ENCODE results near the gene TBK1. TPM values are rescaled to one million over a fixed set of nuclear protein-coding genes. Genes with fewer than 3 reads are reported as not detected.

Gene TBK1
- total and polyA plus RNA-seq, 4 donors, result 10.9 to 32.8 (median 22.5) TPM

DNA sequence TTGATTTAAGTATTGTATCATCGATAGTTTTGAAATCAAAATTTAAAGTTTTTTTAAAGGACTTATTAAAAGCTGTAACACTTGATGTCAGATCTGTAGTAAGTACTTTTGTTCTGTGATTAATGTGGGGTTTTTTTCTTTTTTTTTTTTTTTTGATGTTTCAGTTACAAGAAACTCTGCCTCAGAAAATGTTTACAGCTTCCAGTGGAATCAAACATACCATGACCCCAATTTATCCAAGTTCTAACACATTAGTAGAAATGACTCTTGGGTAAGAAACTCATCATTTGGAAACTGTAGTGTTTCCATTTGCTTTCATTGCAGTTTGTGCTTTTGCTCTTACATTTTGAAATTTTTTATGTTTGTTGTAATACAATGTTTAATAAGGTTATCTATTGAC is 45.6 kb downstream of the TBK1 start:
- ATAC-seq (ENCODE audit: low FRiP score) (no peak), DNase-seq (no peak)
- Histone ChIP-seq H3K4me1 (ENCODE audit: control insufficient read depth in 1 of 2, insufficient read depth in 2 of 2, low read length in 2 of 2) (no peaks in the 10 kb centered on the region), H3K9me3 (ENCODE audit: control insufficient read depth, low read length) (no peaks in the 10 kb centered on the region), H3K27ac (ENCODE audit: low read depth in 1 of 2, low read length in 2 of 2) (no peak overlapping the region), H3K4me3 (ENCODE audit: low read length in 2 of 2) (no peak overlapping the region), H3K27me3 (ENCODE audit: control insufficient read depth in 1 of 2, insufficient read depth in 2 of 2, low read length in 1 of 2) (no peaks in the 10 kb centered on the region), H3K36me3 (ENCODE audit: control insufficient read depth in 1 of 2, insufficient read depth in 2 of 2, low read length in 1 of 2) (peaks cover 0 to 4% of the 10 kb centered on the region in 2 donors)
- WGBS, 2 donors, result 91 to 95% methylated on average over 1 of the region's 1 CpG
- intact Hi-C loops (cut with DNase I), result no loop called here

DNA sequence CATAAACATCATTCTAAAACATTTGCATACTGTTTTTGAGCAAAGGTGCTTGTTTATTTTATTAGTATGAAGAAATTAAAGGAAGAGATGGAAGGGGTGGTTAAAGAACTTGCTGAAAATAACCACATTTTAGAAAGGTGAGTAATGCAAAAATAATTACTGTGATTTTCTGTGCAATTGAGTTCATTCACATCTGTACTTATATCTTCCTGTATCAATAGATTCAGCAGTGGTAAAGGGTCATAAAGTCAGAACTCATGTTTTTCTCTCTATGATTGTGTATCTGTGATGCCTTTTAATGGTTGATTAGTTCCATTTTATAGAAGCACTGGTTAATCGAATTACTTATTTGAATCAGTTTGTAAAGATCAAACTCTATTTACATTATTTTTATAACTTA is 46.0 kb downstream of the TBK1 start:
- DNase-seq (no peak), ATAC-seq (ENCODE audit: low FRiP score) (no peak)
- Histone ChIP-seq H3K4me3 (ENCODE audit: low read length in 2 of 2) (no peak overlapping the region), H3K27ac (ENCODE audit: low read depth in 1 of 2, low read length in 2 of 2) (no peak overlapping the region), H3K36me3 (ENCODE audit: control insufficient read depth in 1 of 2, insufficient read depth in 2 of 2, low read length in 1 of 2) (peaks cover 0 to 4% of the 10 kb centered on the region in 2 donors), H3K4me1 (ENCODE audit: control insufficient read depth in 1 of 2, insufficient read depth in 2 of 2, low read length in 2 of 2) (no peaks in the 10 kb centered on the region), H3K9me3 (ENCODE audit: control insufficient read depth, low read length) (no peaks in the 10 kb centered on the region), H3K27me3 (ENCODE audit: control insufficient read depth in 1 of 2, insufficient read depth in 2 of 2, low read length in 1 of 2) (no peaks in the 10 kb centered on the region)
- intact Hi-C loops (cut with DNase I), result no loop called here
- WGBS, 2 donors, result 96 to 100% methylated on average over 1 of the region's 1 CpG

DNA sequence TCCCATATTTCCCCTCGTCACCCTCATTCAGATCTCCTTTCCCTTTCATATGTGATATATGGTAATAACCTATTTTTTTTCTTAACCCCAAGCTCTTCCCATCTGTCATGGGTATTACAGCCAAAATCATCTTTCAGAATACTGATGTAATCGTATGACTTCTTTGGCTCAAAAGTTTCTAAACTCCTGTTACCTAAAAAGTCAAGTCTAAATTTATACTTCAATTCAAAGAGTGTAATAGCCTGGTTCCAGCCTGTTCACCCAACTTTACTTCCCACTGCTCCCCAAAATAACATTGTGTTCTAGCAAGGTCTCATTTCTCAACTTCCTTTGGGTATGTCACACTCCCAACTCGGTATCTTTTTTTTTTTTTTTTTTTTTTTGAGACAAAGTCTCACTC is 48.5 kb downstream of the TBK1 start:
- Histone ChIP-seq H3K4me1 (ENCODE audit: control insufficient read depth in 1 of 2, insufficient read depth in 2 of 2, low read length in 2 of 2) (no peaks in the 10 kb centered on the region), H3K27ac (ENCODE audit: low read depth in 1 of 2, low read length in 2 of 2) (no peak overlapping the region), H3K9me3 (ENCODE audit: control insufficient read depth, low read length) (no peaks in the 10 kb centered on the region), H3K4me3 (ENCODE audit: low read length in 2 of 2) (no peak overlapping the region), H3K27me3 (ENCODE audit: control insufficient read depth in 1 of 2, insufficient read depth in 2 of 2, low read length in 1 of 2) (no peaks in the 10 kb centered on the region), H3K36me3 (ENCODE audit: control insufficient read depth in 1 of 2, insufficient read depth in 2 of 2, low read length in 1 of 2) (peaks cover 0 to 4% of the 10 kb centered on the region in 2 donors)
- no peak for ATAC-seq (ENCODE audit: low FRiP score)
- DNase-seq, result no peak
- intact Hi-C loops (cut with DNase I), result no loop called here
- 64 to 72% methylated on average over 3 of the region's 3 CpGs for WGBS, 2 donors

DNA sequence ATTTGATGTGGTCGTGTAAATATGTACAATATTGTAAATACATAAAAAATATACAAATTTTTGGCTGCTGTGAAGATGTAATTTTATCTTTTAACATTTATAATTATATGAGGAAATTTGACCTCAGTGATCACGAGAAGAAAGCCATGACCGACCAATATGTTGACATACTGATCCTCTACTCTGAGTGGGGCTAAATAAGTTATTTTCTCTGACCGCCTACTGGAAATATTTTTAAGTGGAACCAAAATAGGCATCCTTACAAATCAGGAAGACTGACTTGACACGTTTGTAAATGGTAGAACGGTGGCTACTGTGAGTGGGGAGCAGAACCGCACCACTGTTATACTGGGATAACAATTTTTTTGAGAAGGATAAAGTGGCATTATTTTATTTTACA is 49.6 kb downstream of the TBK1 start:
- DNase-seq (no peak), ATAC-seq (ENCODE audit: low FRiP score) (no peak)
- Histone ChIP-seq H3K9me3 (ENCODE audit: control insufficient read depth, low read length) (no peaks in the 10 kb centered on the region), H3K4me1 (ENCODE audit: control insufficient read depth in 1 of 2, insufficient read depth in 2 of 2, low read length in 2 of 2) (no peaks in the 10 kb centered on the region), H3K27ac (ENCODE audit: low read depth in 1 of 2, low read length in 2 of 2) (no peak overlapping the region), H3K36me3 (ENCODE audit: control insufficient read depth in 1 of 2, insufficient read depth in 2 of 2, low read length in 1 of 2) (peaks cover 0 to 4% of the 10 kb centered on the region in 2 donors), H3K4me3 (ENCODE audit: low read length in 2 of 2) (no peak overlapping the region), H3K27me3 (ENCODE audit: control insufficient read depth in 1 of 2, insufficient read depth in 2 of 2, low read length in 1 of 2) (no peaks in the 10 kb centered on the region)
- intact Hi-C loops (cut with DNase I), result no loop called here
- WGBS, 2 donors, result 88 to 91% methylated on average over 7 of the region's 7 CpGs

DNA sequence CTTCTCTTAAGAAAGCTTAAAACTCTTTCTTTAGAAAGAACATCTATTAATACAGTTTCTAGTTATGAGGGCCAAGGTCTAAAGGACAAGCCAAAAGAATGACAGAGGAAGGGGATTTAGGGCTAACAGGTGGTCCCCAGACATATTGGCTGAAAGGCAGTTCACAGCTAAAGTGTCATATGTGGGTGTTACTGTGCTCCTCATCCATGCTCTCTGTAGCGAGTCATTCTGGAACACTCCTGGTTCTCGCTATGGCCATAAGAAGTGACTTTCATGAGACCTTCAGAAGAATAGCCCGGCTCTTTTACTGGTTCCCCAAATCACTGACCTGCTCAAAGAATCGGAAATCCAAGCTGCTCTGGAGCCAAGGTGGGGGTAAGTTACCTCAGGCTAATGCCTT is 55.0 kb downstream of the TBK1 start:
- DNase-seq (no peak), ATAC-seq (ENCODE audit: low FRiP score) (no peak)
- Histone ChIP-seq H3K9me3 (ENCODE audit: control insufficient read depth, low read length) (no peaks in the 10 kb centered on the region), H3K4me1 (ENCODE audit: control insufficient read depth in 1 of 2, insufficient read depth in 2 of 2, low read length in 2 of 2) (no peaks in the 10 kb centered on the region), H3K27me3 (ENCODE audit: control insufficient read depth in 1 of 2, insufficient read depth in 2 of 2, low read length in 1 of 2) (no peaks in the 10 kb centered on the region), H3K27ac (ENCODE audit: low read depth in 1 of 2, low read length in 2 of 2) (no peak overlapping the region), H3K4me3 (ENCODE audit: low read length in 2 of 2) (no peak overlapping the region), H3K36me3 (ENCODE audit: control insufficient read depth in 1 of 2, insufficient read depth in 2 of 2, low read length in 1 of 2) (no peaks in the 10 kb centered on the region)
- intact Hi-C loops (cut with DNase I), result no loop called here
- WGBS, 2 donors, result 90 to 95% methylated on average over 4 of the region's 4 CpGs

DNA sequence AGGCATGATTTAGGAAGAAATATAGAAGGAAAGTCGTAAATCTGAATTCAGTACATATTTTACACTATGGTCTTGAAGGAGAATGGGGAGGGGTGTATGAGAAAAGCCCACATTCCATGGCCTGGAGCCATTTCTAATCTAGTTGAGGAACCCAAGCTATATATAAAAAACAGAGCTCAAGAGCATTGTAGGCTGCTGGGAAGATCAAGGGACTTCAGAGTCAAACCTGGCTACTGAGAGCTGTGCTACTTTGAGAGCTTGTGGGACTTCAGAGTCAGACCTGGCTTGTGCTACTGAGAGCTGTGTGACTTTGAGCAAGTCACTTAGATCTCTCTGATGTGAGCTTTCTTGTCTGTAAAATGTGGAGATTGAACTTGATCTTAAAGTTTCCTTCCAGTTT is 58.7 kb downstream of the TBK1 start:
- Histone ChIP-seq H3K4me1 (ENCODE audit: control insufficient read depth in 1 of 2, insufficient read depth in 2 of 2, low read length in 2 of 2) (no peaks in the 10 kb centered on the region), H3K36me3 (ENCODE audit: control insufficient read depth in 1 of 2, insufficient read depth in 2 of 2, low read length in 1 of 2) (no peaks in the 10 kb centered on the region), H3K9me3 (ENCODE audit: control insufficient read depth, low read length) (no peaks in the 10 kb centered on the region), H3K27ac (ENCODE audit: low read depth in 1 of 2, low read length in 2 of 2) (no peak overlapping the region), H3K27me3 (ENCODE audit: control insufficient read depth in 1 of 2, insufficient read depth in 2 of 2, low read length in 1 of 2) (no peaks in the 10 kb centered on the region), H3K4me3 (ENCODE audit: low read length in 2 of 2) (no peak overlapping the region)
- DNase-seq, result no peak
- WGBS, 2 donors, result 55 to 62% methylated on average over 1 of the region's 1 CpG
- ATAC-seq (ENCODE audit: low FRiP score), result no peak
- intact Hi-C loops (cut with DNase I), result no loop called here

DNA sequence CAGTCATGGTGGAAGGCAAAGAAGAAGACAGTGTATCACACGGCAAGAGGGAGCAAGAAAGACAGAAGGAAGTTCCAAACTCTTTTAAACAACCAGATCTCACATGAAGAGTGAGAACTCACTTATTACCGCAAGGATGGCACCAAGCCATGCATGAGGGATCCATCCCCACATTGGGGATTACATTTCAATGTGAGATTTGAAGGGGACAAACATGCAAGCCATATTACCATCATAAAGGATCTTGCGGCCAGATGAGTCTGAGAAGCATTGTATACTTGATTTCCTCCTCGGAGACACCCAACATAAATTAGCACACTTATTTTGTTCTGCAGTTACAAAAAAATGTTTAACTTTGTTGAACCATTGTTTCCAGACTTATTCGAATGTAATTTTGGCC is 66.5 kb downstream of the TBK1 start:
- Histone ChIP-seq H3K36me3 (ENCODE audit: control insufficient read depth in 1 of 2, insufficient read depth in 2 of 2, low read length in 1 of 2) (no peaks in the 10 kb centered on the region), H3K27ac (ENCODE audit: low read depth in 1 of 2, low read length in 2 of 2) (no peak overlapping the region), H3K4me3 (ENCODE audit: low read length in 2 of 2) (no peak overlapping the region), H3K4me1 (ENCODE audit: control insufficient read depth in 1 of 2, insufficient read depth in 2 of 2, low read length in 2 of 2) (no peaks in the 10 kb centered on the region), H3K27me3 (ENCODE audit: control insufficient read depth in 1 of 2, insufficient read depth in 2 of 2, low read length in 1 of 2) (no peaks in the 10 kb centered on the region), H3K9me3 (ENCODE audit: control insufficient read depth, low read length) (no peaks in the 10 kb centered on the region)
- no peak for ATAC-seq (ENCODE audit: low FRiP score)
- intact Hi-C loops (cut with DNase I), result no loop called here
- WGBS, 2 donors, result 84 to 87% methylated on average over 5 of the region's 5 CpGs
- DNase-seq, result no peak

DNA sequence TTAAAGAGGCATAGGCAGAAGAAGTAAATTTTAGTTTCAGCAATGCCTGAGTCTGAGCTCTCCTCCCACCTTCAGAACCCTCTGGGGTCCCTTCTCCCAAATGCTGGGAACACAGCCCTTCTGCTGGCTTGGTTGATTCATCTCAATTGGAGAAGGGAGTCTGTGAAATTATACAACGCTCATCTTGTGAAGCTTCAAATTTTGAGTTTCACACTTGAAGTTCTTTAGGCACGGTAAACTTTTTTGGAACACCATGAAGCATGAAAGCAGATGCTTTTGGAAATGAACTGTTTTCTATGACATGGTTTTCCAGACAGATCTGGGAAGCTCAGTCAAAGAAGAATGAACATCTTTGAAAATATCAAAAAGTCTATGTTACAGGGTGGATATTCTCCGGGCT is 69.9 kb downstream of the TBK1 start:
- ATAC-seq (ENCODE audit: low FRiP score) (no peak), DNase-seq (no peak)
- H3K27me3 ChIP-seq (ENCODE audit: control insufficient read depth in 1 of 2, insufficient read depth in 2 of 2, low read length in 1 of 2), result no peaks in the 10 kb centered on the region
- WGBS, 2 donors, result 70 to 71% methylated on average over 3 of the region's 3 CpGs
- no peaks in the 10 kb centered on the region for H3K9me3 ChIP-seq (ENCODE audit: control insufficient read depth, low read length)
- intact Hi-C loops (cut with DNase I), result no loop called here
- no peak overlapping the region for H3K4me3 ChIP-seq (ENCODE audit: low read length in 2 of 2)
- no peak overlapping the region for H3K27ac ChIP-seq (ENCODE audit: low read depth in 1 of 2, low read length in 2 of 2)
- no peaks in the 10 kb centered on the region for H3K36me3 ChIP-seq (ENCODE audit: control insufficient read depth in 1 of 2, insufficient read depth in 2 of 2, low read length in 1 of 2)
- no peaks in the 10 kb centered on the region for H3K4me1 ChIP-seq (ENCODE audit: control insufficient read depth in 1 of 2, insufficient read depth in 2 of 2, low read length in 2 of 2)

DNA sequence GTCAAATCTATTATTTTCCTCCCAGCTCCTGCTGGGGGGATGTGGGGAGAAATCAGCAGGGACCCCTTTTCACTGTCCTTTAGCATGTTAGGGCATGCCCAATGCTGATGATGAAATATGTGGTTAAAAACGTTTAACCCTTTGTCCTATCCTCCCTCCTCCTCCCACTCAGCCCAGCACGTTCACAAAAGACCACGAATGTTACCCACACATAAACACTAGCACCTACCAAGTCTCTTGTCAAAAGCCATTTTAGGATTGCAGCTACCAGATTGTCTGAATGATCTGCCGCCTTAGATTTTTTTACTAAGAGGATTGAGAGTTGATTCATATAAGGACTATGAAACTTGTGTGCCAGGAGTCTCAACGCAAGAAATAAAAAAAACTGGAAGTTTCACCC is 70.4 kb downstream of the TBK1 start:
- Histone ChIP-seq H3K27ac (ENCODE audit: low read depth in 1 of 2, low read length in 2 of 2) (no peak overlapping the region), H3K4me1 (ENCODE audit: control insufficient read depth in 1 of 2, insufficient read depth in 2 of 2, low read length in 2 of 2) (no peaks in the 10 kb centered on the region), H3K9me3 (ENCODE audit: control insufficient read depth, low read length) (no peaks in the 10 kb centered on the region), H3K4me3 (ENCODE audit: low read length in 2 of 2) (no peak overlapping the region), H3K27me3 (ENCODE audit: control insufficient read depth in 1 of 2, insufficient read depth in 2 of 2, low read length in 1 of 2) (no peaks in the 10 kb centered on the region), H3K36me3 (ENCODE audit: control insufficient read depth in 1 of 2, insufficient read depth in 2 of 2, low read length in 1 of 2) (no peaks in the 10 kb centered on the region)
- no peak for DNase-seq
- no peak for ATAC-seq (ENCODE audit: low FRiP score)
- intact Hi-C loops (cut with DNase I), result no loop called here
- WGBS, 2 donors, result 25 to 28% methylated on average over 5 of the region's 5 CpGs
